Parathyroid adenoma (tissue), 2 donors: ENCODE results near the gene RASAL3.

Source experiments
- H2AFZ ChIP-seq: fragments of 300-600 bp; sonication (generic); one replicate; pipeline ENCODE4 v1.7.0; 2017; ENCODE audit warnings: antibody characterized with exemption, mild to moderate bottlenecking
- H3K27ac ChIP-seq: fragments of 300-600 bp; sonication (generic); one replicate; pipeline ENCODE4 v1.7.0; 2017
- H3K27me3 ChIP-seq: fragments of 300-600 bp; sonication (generic); one replicate; pipeline ENCODE4 v1.7.0; 2017; ENCODE audit warnings: low read length; ENCODE audit not compliant: control insufficient read depth, insufficient read depth
- H3K36me3 ChIP-seq: fragments of 300-600 bp; sonication (generic); one replicate; pipeline ENCODE4 v1.7.0; 2017; ENCODE audit warnings: low read length; ENCODE audit not compliant: control insufficient read depth, insufficient read depth
- H3K4me1 ChIP-seq: fragments of 300-600 bp; sonication (generic); one replicate; pipeline ENCODE4 v1.7.0; 2017; ENCODE audit warnings: control low read depth
- H3K4me2 ChIP-seq: fragments of 300-600 bp; sonication (generic); one replicate; pipeline ENCODE4 v1.7.0; 2017; ENCODE audit warnings: low read length
- H3K4me3 ChIP-seq: fragments of 300-600 bp; sonication (generic); one replicate; pipeline ENCODE4 v1.7.0; 2017; ENCODE audit warnings: low read depth, low read length
- H3K79me2 ChIP-seq: fragments of 300-600 bp; sonication (generic); one replicate; pipeline ENCODE4 v1.7.0; 2017; ENCODE audit warnings: control low read depth
- H3K9ac ChIP-seq: fragments of 300-600 bp; sonication (generic); one replicate; pipeline ENCODE4 v1.7.0; 2017; ENCODE audit warnings: mild to moderate bottlenecking
- H3K9me3 ChIP-seq: fragments of 300-600 bp; sonication (generic); one replicate; pipeline ENCODE4 v1.7.0; 2017; ENCODE audit warnings: low read length; ENCODE audit not compliant: control insufficient read depth
- CTCF ChIP-seq: fragments of 300-600 bp; sonication (generic); IDR thresholded peaks from one replicate; pipeline ENCODE4 v1.7.0; 2017; ENCODE audit warnings: antibody characterized with exemption, mild to moderate bottlenecking
- donor health status: primary hyperparathyroidism.

Gene RASAL3

DNA sequence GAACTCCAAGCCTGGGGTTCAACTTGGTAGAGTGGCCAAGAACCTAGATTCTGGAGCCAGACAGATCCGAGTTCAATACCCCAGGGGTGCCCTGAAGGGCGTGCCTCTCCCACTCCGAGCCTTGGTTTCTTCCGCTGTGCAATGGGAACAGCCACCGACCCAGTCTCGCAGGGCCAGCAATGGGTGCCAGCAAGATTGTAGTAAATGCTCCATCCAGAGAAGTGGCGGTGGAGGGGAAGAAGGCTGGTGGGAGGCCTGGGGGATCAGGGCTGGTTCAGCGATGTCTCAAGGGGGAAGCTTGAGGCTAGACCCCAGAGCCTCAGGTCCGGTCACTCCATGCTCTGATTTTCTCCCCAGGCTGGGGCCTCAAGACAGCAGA, 19.1 kb downstream of the RASAL3 start:
- H3K4me2 ChIP-seq = no peak overlapping the region
- H3K4me1 ChIP-seq = no peaks in the 10 kb centered on the region
- no peak for TF ChIP-seq CTCF
- H3K79me2 ChIP-seq = no peaks in the 10 kb centered on the region
- no peaks in the 10 kb centered on the region for H3K9me3 ChIP-seq
- H3K36me3 ChIP-seq = no peaks in the 10 kb centered on the region
- H3K9ac ChIP-seq = no peak overlapping the region
- no peaks in the 10 kb centered on the region for H3K27me3 ChIP-seq
- no peak overlapping the region for H3K27ac ChIP-seq
- no peak overlapping the region for H2AFZ ChIP-seq
- H3K4me3 ChIP-seq = no peak overlapping the region

DNA sequence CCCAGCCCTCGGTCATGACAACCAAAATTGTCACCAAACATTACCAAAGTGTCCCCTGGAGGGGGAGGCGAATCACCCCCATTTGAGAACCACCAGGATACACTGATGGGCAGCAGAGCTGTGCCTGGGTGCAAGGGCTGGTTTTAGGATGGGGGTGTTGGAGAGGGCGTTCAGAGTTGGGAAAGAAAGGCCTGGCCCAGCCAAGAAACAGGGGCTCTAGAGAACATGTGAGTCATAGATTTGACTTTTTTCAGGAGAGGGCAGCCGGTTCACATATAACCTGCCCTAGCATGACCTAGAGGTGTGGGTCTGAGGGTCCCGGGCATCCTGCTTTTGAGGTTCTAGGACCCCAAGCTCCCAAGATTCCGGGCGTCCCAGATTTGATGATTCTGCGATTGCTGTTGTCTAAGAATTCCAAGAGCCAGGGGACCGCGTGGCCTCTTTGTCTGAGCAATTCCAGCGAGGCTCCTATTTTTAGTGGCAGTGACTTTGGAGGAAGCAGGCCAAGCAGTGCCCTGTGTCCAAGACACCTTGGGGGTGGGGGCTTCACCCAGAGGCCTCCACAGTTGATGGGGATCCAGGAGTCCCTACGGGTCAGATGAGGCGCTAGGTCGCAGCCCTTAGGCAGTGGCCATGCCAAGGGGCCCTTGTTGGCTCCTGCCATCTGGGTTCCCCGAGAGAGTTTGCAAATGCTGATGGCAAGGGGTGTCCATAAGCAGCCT, 19.7 kb downstream of the RASAL3 start:
- no peak for TF ChIP-seq CTCF
- Histone ChIP-seq H3K9me3 (no peaks in the 10 kb centered on the region), H3K4me3 (no peak overlapping the region), H3K36me3 (no peaks in the 10 kb centered on the region), H3K79me2 (no peaks in the 10 kb centered on the region), H3K4me2 (no peak overlapping the region), H3K27me3 (no peaks in the 10 kb centered on the region), H3K4me1 (no peaks in the 10 kb centered on the region), H3K9ac (no peak overlapping the region), H2AFZ (no peak overlapping the region), H3K27ac (no peak overlapping the region)

DNA sequence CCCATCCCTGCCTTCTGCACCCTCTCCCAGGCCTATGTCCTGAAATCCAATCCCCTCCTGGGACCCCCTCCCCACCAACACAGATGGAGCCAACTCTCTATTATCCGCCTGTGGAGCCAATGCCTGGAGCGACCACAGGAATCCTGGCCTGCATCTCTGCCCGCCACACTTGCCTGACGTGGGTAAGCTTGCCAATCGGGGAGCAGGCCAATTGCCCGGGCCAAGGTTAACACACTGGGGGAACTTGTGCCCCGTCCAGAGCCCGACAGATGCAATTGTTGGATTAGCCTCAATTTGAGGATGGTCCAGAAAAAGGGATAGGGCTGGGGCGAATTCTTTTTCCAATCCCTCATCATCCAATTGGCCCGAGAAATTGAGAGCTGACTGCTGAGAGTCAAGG, 20.5 kb downstream of the RASAL3 start:
- Histone ChIP-seq H3K4me1 (no peaks in the 10 kb centered on the region), H3K79me2 (no peaks in the 10 kb centered on the region), H2AFZ (no peak overlapping the region), H3K36me3 (no peaks in the 10 kb centered on the region), H3K9me3 (no peaks in the 10 kb centered on the region), H3K4me2 (no peak overlapping the region), H3K9ac (no peak overlapping the region), H3K4me3 (no peak overlapping the region), H3K27me3 (no peaks in the 10 kb centered on the region), H3K27ac (no peak overlapping the region)
- TF ChIP-seq CTCF = no peak

DNA sequence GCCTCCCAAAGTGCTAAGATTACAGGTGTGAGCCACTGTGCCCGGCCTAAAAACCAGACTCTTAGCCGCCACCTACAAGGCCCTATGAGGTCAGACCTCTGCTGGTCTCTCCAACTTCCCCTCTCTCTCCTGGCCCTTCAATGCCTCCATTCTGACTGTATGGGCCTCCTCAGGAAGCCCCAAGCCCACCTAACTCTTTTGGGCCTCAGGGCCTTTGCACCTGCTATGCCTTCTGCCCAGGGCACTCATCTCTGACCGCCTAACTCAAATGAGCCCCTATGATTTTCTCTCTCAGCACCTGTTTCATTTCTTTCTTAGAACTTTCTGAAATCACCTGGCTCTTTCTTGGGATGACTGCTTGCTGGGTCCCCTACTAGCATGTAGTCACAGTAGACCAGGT, 21.0 kb downstream of the RASAL3 start:
- no peak overlapping the region for H3K4me3 ChIP-seq
- no peaks in the 10 kb centered on the region for H3K9me3 ChIP-seq
- H3K4me1 ChIP-seq = no peaks in the 10 kb centered on the region
- H3K36me3 ChIP-seq = no peaks in the 10 kb centered on the region
- no peak overlapping the region for H3K27ac ChIP-seq
- no peak overlapping the region for H2AFZ ChIP-seq
- no peak overlapping the region for H3K9ac ChIP-seq
- no peaks in the 10 kb centered on the region for H3K27me3 ChIP-seq
- no peaks in the 10 kb centered on the region for H3K79me2 ChIP-seq
- H3K4me2 ChIP-seq = no peak overlapping the region
- no peak for TF ChIP-seq CTCF
